ENCODE results near the gene DNPH1.

DNA sequence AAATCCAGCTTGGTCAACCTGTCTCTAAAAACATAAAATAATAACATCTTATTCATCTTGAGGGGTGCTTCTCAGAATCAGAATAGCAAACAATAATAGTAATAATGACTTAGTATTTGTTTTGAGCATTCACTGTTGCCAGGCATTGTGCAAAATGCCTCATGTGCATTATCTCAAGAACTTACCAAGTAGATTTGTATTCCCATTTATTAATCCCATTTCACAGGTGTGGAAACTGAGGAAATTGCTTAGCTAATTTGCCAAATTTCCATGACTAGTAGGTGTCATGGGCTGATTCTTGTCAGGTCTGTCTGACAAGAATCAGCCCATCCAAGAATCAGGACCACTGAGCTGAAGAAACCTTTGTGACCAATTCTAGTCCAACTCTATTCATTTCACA is 19.5 kb upstream of the DNPH1 start:
- TF ChIP-seq, protein P1, sequence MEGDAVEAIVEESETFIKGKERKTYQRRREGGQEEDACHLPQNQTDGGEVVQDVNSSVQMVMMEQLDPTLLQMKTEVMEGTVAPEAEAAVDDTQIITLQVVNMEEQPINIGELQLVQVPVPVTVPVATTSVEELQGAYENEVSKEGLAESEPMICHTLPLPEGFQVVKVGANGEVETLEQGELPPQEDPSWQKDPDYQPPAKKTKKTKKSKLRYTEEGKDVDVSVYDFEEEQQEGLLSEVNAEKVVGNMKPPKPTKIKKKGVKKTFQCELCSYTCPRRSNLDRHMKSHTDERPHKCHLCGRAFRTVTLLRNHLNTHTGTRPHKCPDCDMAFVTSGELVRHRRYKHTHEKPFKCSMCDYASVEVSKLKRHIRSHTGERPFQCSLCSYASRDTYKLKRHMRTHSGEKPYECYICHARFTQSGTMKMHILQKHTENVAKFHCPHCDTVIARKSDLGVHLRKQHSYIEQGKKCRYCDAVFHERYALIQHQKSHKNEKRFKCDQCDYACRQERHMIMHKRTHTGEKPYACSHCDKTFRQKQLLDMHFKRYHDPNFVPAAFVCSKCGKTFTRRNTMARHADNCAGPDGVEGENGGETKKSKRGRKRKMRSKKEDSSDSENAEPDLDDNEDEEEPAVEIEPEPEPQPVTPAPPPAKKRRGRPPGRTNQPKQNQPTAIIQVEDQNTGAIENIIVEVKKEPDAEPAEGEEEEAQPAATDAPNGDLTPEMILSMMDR (IDR thresholded peaks at IDR 0.05; ENCODE audit: poor library complexity): no peak
- no peak for TF ChIP-seq EZH2 (IDR thresholded peaks at IDR 0.05; ENCODE audit: borderline replicate concordance)
